Iris pigment epithelial cell (primary cell): Measurements from ENCODE around the gene TFAM.
"Not testable (repeated sequence)": the region's sequence is repeated elsewhere in the genome, so short reads cannot be mapped to it uniquely, and the experiment has no call there.

Source experiments
- DNase-seq: peaks from one replicate; pipeline ENCODE4 v3.0.0-alpha.2; 2011; ENCODE audit warnings: low read depth

The TFAM gene

GRCh38 chr10:58372607-58373441, 12.4 kb upstream of the TFAM start:
- no peak for DNase-seq

- peak; percentile 13 for DNase-seq
These were observed 11.8 kb upstream of the TFAM start for GRCh38 chr10:58373442-58373827.

GRCh38 chr10:58382489-58382995, 2.7 kb upstream of the TFAM start:
- DNase-seq = no peak

GRCh38 chr10:58384095-58384494, 1.1 kb upstream of the TFAM start:
- peak; percentile 29 for DNase-seq

- no peak for DNase-seq
These were observed 639 bp upstream of the TFAM start for GRCh38 chr10:58384544-58384998.

GRCh38 chr10:58385784-58386112, 538 bp downstream of the TFAM start:
- DNase-seq = peak; percentile 35

- DNase-seq = no peak
These were observed 3.8 kb downstream of the TFAM start for GRCh38 chr10:58389024-58389423.

DNA sequence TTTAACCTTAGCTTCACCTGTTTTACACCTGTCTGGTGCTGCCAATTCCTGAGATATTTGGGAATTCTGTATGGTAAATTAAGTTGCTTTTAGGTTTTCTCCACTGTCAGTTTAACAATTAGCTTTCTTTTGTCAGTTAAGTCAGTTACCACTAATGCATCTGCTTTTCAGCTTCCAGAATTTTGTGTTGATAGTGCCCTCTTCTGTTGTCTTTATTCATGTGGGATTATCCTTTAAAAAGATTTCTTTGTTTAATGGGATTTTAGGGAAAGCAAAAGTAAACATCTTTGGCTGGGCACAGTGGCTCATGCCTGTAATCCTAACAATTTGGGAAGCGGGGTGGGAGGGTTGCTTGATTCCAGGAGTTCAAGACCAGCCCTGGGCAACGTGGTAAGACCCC, 8.1 kb downstream of the TFAM start:
- DNase-seq = peak; percentile 25

DNA sequence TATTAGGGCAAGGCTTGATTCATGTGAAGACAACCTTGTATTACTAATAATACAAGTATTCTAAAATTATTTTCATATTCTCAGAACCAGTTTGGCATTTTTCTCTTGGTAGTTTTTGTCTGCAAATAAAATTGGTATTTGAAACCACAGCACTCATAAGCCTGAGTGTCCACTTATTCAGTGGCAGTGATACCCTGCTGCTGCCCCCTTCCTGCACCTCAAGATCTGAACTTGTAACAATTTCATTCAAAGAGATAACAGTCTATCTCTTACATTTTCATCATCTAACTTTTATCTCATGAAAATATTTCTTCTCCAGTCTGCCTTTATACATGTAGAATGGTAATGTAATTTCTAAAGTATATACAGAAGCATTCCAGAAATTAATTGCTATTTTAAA, 9.3 kb downstream of the TFAM start:
- DNase-seq = peak; percentile 13

- DNase-seq = no peak
These were observed 10.8 kb downstream of the TFAM start for GRCh38 chr10:58396057-58396456.

GRCh38 chr10:58397830-58398229, 12.6 kb downstream of the TFAM start:
- no peak for DNase-seq

DNA sequence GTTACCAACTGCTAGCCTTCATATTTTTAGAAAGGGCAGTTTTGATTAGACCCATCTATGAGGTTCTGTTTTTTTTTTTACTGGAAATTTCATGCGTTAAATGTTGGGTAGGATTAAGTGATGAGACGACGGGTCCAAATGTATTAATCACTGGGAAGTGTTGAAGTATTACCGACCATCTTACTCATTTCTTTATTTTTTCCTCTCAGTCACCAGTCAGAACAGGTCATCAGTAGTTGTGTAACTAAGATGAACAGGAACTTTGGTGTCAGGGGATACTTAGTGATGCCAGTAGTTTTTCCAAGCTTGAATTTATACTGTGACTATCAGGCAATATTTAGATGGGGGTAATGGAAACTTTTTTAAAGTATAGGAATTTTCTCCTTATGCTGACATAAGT, 14.2 kb downstream of the TFAM start:
- peak; percentile 69 for DNase-seq

DNA sequence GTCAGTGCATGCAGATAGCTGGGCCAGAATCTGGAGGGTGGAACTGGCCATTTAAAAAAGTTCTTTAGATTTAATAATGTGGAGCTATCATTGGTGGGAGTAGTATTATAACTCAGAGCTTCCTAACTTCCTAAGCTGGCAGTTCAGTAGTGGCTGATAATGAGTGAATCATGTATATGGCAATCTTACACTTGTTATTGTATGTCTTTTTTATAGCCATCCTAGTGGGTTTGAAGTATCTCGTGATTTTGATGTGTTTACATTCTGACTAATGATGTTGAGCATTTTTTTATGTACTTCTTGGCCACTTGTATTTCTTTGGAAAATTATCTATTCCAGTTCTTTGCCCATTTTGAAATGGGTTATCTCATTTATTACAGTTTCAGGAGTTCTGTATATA, 15.4 kb downstream of the TFAM start:
- peak; percentile 37 for DNase-seq

DNA sequence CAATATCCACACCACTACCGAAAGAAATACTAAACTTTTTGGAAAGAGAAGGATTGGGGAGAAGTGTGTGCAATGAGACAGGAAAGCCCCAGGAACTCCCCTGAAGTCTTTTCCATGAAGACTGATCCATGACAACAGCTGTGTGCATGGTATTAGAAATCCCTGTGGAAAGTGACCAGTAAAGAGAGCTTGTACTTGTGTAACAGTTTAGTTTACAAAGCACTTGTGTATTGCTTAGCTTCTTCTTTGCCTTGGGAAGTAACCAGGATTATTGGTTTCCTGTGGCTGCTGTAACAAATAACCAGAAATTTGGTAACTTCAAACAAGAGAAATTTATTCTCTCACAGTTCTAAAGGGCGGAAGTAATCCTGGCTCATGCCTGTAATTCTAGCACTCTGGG, 18.8 kb downstream of the TFAM start:
- no peak for DNase-seq

- DNase-seq = no peak
These were observed 24.9 kb downstream of the TFAM start for GRCh38 chr10:58409956-58410610.

DNA sequence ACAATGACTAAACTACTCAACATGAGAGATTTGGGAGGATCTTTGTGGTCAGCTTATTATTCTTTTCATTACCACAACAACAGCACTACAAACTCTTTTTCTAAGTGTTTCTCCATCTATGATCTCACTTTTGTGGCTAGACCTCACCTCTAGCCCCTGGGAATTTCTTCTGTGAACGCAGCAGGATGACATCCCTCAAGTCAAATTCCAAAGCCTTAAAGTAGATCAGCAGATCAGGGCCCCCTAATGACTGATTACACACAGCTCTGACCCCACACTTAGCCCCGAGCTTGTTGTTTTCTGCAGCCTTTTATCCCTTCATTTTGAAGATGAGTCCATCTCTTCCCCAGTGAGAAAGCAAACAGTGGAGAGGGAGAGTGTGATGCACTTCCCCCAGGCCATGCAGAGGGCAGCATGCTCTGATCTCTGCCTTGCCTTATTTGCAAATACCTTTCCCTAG, 27.3 kb downstream of the TFAM start:
- peak; percentile 78 for DNase-seq

- peak; percentile 73 for DNase-seq
These were observed 29.2 kb downstream of the TFAM start for GRCh38 chr10:58414270-58415041.

- DNase-seq = no peak
These were observed 30.5 kb downstream of the TFAM start for GRCh38 chr10:58415757-58416156.

DNA sequence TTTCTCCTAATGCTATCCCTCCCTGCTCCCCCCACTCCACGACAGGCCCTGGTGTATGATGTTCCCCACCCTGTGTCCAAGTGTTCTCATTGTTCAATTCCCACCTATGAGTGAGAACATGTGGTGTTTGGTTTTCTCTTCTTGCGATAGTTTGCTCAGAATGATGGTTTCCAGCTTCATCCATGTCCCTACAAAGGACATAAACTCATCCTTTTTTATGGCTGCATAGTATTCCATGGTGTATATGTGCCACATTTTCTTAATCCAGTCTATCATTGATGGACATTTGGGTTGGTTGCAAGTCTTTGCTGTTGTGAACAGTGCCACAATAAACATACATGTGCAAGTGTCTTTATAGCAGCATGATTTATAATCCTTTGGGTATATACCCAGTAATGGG, 32.7 kb downstream of the TFAM start:
- not testable (repeated sequence) for DNase-seq

DNA sequence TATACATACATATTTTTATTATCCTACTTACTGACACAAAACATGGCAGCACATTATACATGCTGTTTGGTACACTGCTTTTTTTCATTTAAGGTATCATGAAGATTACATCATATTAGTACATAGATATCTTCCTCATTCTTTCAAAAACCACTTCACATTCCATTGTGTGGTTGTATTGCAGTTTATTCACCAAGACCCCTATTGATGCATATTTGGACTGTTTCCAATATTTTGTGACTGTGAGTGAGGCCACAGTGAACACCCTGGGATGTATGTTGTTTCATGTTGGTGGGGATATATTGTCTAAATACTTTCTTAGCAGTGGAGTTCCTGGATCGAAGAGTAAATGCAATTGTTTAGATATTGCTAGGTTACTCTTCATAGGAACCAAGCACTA, 39.0 kb downstream of the TFAM start:
- peak; percentile 43 for DNase-seq

DNA sequence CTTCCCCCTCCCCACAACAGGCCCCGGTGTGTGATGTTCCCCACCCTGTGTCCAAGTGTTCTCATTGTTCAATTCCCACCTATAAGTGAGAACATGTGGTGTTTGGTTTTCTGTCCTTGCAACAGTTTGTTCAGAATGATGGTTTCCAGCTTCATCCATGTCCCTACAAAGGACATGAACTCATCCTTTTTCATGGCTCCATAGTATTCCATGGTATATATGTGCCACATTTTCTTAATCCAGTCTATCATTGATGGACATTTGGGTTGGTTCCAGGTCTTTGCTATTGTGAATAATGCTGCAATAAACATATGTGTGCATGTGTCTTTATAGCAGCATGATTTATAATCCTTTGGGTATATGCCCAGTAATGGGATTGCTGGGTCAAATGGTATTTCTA, 43.2 kb downstream of the TFAM start:
- DNase-seq = not testable (repeated sequence)

DNA sequence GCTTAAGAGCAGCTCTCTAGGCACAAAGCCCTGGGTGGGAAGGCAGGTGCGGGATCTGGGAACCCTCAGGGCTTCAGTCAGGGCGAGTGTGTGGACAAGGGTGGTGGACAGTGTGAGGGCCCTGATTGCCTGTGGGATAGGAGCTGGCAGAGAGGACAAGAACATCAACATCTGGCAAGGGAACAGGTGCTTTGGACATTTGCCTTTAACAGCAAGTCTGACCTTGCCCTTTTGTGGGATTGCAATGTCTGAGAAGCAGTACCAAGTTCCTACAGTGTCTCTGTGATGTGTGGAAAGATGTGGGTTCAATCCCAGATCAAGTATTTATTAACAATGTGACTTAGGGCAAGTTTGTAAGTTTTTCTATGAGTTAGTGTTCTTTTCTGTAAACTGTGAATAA, 46.7 kb downstream of the TFAM start:
- peak; percentile 45 for DNase-seq

DNA sequence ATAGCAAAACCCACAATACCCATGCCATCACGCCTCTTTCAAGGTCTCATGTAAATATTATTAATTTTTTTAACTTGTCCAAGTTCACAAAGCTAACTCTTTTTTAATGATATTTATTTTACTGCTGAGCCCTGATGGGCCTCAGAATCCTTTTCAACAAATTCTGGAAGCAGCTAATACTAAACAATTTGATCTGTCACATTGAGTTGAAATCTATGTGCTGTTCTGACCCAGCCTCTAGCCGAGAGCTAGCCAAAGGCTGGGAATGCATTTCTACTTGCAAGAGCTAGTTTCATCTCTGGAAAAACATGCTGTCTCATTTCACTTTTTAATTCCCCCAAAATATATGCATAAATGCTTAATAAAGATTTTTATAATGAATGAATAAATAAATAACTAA, 47.9 kb downstream of the TFAM start:
- DNase-seq = no peak
